IMR-90 (cell line): ENCODE data around the gene SECISBP2. TPM values are rescaled to one million over a fixed set of nuclear protein-coding genes. Genes with fewer than 3 reads are reported as not detected.

ENCODE experiments used
- ATAC-seq: fragments of 200-7000 bp; cut with Tn5 transposase; 2 replicates; pipeline ENCODE4 v1.9.1; 2020; ENCODE audit warnings: low read depth, mild to moderate bottlenecking, moderate library complexity
- BruUV-seq: library from RNA; stranded (reverse); fragments of 400-500 nt; replicated peaks from 2 replicates; lab custom pipeline; 2021; lab: Mats Ljungman, UMichigan
- CTCF ChIA-PET: fragments of 300-600 bp; formaldehyde crosslinking; extraction: SDS; loops from one replicate; lab custom pipeline; 2021; ENCODE audit warnings: antibody characterized with exemption; lab: Yijun Ruan, JAX
- POLR2A ChIA-PET: fragments of 300-600 bp; sonication (Branson Sonifier 250); formaldehyde crosslinking; loops from one replicate; lab custom pipeline; 2022; ENCODE audit warnings: antibody characterized with exemption; ENCODE audit not compliant: unreplicated experiment; lab: Charles Lee
- DNase-seq: peaks from one replicate; pipeline ENCODE4 v3.0.0; 2013
- H2AFZ ChIP-seq: replicated peaks from 2 replicates; pipeline ENCODE3; 2013; ENCODE audit warnings: low read length, mild to moderate bottlenecking; ENCODE audit not compliant: poor library complexity
- H2AK5ac ChIP-seq: 2 replicates; pipeline ENCODE4 v1.6.1; 2013; ENCODE audit warnings: low read depth, low read length, inconsistent platforms
- H2AK9ac ChIP-seq: replicated peaks from 2 replicates; pipeline ENCODE3; 2013; ENCODE audit warnings: mild to moderate bottlenecking, low read depth, low read length, moderate library complexity; ENCODE audit not compliant: poor library complexity
- H2BK120ac ChIP-seq: 2 replicates; pipeline ENCODE4 v1.6.1; 2013; ENCODE audit warnings: low read depth, low read length, inconsistent platforms
- H2BK15ac ChIP-seq: 3 replicates; pipeline ENCODE4 v1.6.1; 2013; ENCODE audit warnings: low read depth, low read length, inconsistent platforms
- H2BK20ac ChIP-seq: 2 replicates; pipeline ENCODE4 v1.6.1; 2013; ENCODE audit warnings: low read depth, mild to moderate bottlenecking, inconsistent platforms, low read length, moderate library complexity
- H2BK5ac ChIP-seq: 2 replicates; pipeline ENCODE4 v1.6.1; 2013; ENCODE audit warnings: mild to moderate bottlenecking, low read depth, low read length, inconsistent platforms; ENCODE audit not compliant: poor library complexity, severe bottlenecking
- H3K14ac ChIP-seq: replicated peaks from 2 replicates; pipeline ENCODE4 v1.6.1; 2013; ENCODE audit warnings: low read depth, low read length, inconsistent platforms
- H3K18ac ChIP-seq: 2 replicates; pipeline ENCODE4 v1.6.1; 2013; ENCODE audit warnings: low read depth, low read length, control low read depth
- H3K23ac ChIP-seq: 2 replicates; pipeline ENCODE4 v1.6.1; 2013; ENCODE audit warnings: low read depth, low read length, inconsistent platforms
- H3K27ac ChIP-seq: 2 replicates; pipeline ENCODE4 v1.5.1; 2013; ENCODE audit warnings: mild to moderate bottlenecking, control low read depth, low read length; ENCODE audit not compliant: insufficient read depth
- H3K27me3 ChIP-seq: 2 replicates; pipeline ENCODE4 v1.6.1; 2013; ENCODE audit warnings: low read length; ENCODE audit not compliant: control insufficient read depth, insufficient read depth
- H3K36me3 ChIP-seq: 2 replicates; pipeline ENCODE4 v1.6.1; 2013; ENCODE audit warnings: low read length, mixed read lengths; ENCODE audit not compliant: control insufficient read depth, insufficient read depth
- H3K4ac ChIP-seq: 2 replicates; pipeline ENCODE4 v1.6.1; 2013; ENCODE audit warnings: low read depth, low read length, inconsistent platforms
- H3K4me1 ChIP-seq: 2 replicates; pipeline ENCODE4 v1.6.1; 2013; ENCODE audit warnings: low read length, mixed read lengths; ENCODE audit not compliant: control insufficient read depth, insufficient read depth
- H3K4me2 ChIP-seq: 2 replicates; pipeline ENCODE4 v1.6.1; 2013; ENCODE audit warnings: low read depth, mild to moderate bottlenecking, control low read depth, low read length, moderate library complexity
- H3K4me3 ChIP-seq: 2 replicates; pipeline ENCODE4 v1.5.1; 2013; ENCODE audit warnings: low read depth, mild to moderate bottlenecking, control low read depth, low read length, moderate library complexity; ENCODE audit not compliant: insufficient read depth
- H3K56ac ChIP-seq: 2 replicates; pipeline ENCODE4 v1.6.1; 2013; ENCODE audit warnings: low read length, inconsistent platforms; ENCODE audit not compliant: insufficient read depth; ENCODE audit errors: extremely low read depth
- H3K79me1 ChIP-seq, 2 experiments: 2 replicates each; pipeline ENCODE4 v1.6.1; 2013; ENCODE audit warnings: low read length in 2 of 2, inconsistent platforms in 1 of 2, low read depth in 1 of 2
- H3K9ac ChIP-seq: 2 replicates; pipeline ENCODE4 v1.6.1; 2013; ENCODE audit warnings: low read depth, low read length, control low read depth
- H3K9me1 ChIP-seq: 2 replicates; pipeline ENCODE4 v1.6.1; 2013; ENCODE audit warnings: low read length, inconsistent platforms; ENCODE audit not compliant: insufficient read depth
- H3K9me3 ChIP-seq: 2 replicates; pipeline ENCODE4 v1.6.1; 2013; ENCODE audit warnings: low read length; ENCODE audit not compliant: control insufficient read depth, insufficient read depth
- H4K20me1 ChIP-seq: 2 replicates; pipeline ENCODE4 v1.6.1; 2013; ENCODE audit warnings: low read length, inconsistent platforms; ENCODE audit not compliant: insufficient read depth
- H4K5ac ChIP-seq: 2 replicates; pipeline ENCODE4 v1.6.1; 2013; ENCODE audit warnings: mild to moderate bottlenecking, low read depth, low read length, control low read depth
- H4K8ac ChIP-seq, 2 experiments: 2 replicates each; pipeline ENCODE4 v1.6.1; 2013; ENCODE audit warnings: low read depth in 2 of 2, low read length in 2 of 2, control low read depth in 1 of 2, inconsistent platforms in 1 of 2
- H4K91ac ChIP-seq: 2 replicates; pipeline ENCODE4 v1.6.1; 2013; ENCODE audit warnings: low read depth, low read length, inconsistent platforms; ENCODE audit not compliant: insufficient read depth
- BHLHE40 ChIP-seq: fragments of 150-350 bp; IDR thresholded peaks from 2 replicates; pipeline ENCODE4 v1.6.1; 2016; ENCODE audit warnings: mild to moderate bottlenecking, low read depth, low read length
- CEBPB ChIP-seq: IDR thresholded peaks from 2 replicates; pipeline ENCODE4 v1.6.1; 2012; ENCODE audit warnings: low read depth, low read length, improper control_type of control experiment
- MAFK ChIP-seq: IDR thresholded peaks from 2 replicates; pipeline ENCODE4 v1.6.1; 2012; ENCODE audit warnings: low read depth, low read length, improper control_type of control experiment
- MAZ ChIP-seq: IDR thresholded peaks from 2 replicates; pipeline ENCODE4 v1.6.1; 2012; ENCODE audit warnings: low read depth, mild to moderate bottlenecking, low read length, improper control_type of control experiment, moderate library complexity, borderline replicate concordance
- NFE2L2 ChIP-seq: fragments of 150-350 bp; IDR thresholded peaks from 2 replicates; pipeline ENCODE4 v1.6.1; 2016; ENCODE audit warnings: low read depth, mild to moderate bottlenecking, low read length
- POLR2A ChIP-seq: IDR thresholded peaks from 2 replicates; pipeline ENCODE4 v1.6.1; 2012; ENCODE audit warnings: mild to moderate bottlenecking, low read depth, low read length
- RAD21 ChIP-seq: IDR thresholded peaks from 2 replicates; pipeline ENCODE4 v1.6.1; 2012; ENCODE audit warnings: low read length, improper control_type of control experiment
- RCOR1 ChIP-seq: IDR thresholded peaks from 2 replicates; pipeline ENCODE4 v1.6.1; 2012; ENCODE audit warnings: mild to moderate bottlenecking, low read length, improper control_type of control experiment; ENCODE audit not compliant: insufficient replicate concordance
- SMC3 ChIP-seq: fragments of 150-350 bp; IDR thresholded peaks from 2 replicates; pipeline ENCODE4 v1.6.1; 2016; ENCODE audit warnings: low read depth, mild to moderate bottlenecking, antibody characterized with exemption, low read length, moderate library complexity
- WGBS, 2 experiments: methylation state at CpG; one replicate each; pipeline versions ENCODE4 v1.1.5 to v1.1.7; 2013; ENCODE audit warnings: missing lambda C conversion rate in 2 of 2; ENCODE audit not compliant: insufficient read length in 1 of 2; ENCODE audit errors: extremely low coverage in 2 of 2; 5-methylcytosine and 5-hydroxymethylcytosine counted together
- dilution Hi-C: fragments of 300-500 bp; cut with HindIII; formaldehyde crosslinking; loops from one replicate; pipeline ENCODE4 v1.14.3; 2018; ENCODE audit warnings: low sequenced_read_pairs; ENCODE audit not compliant: unreplicated experiment
- in situ Hi-C: fragments of 300-500 bp; cut with MboI; formaldehyde crosslinking; loops from 3 replicates; pipeline ENCODE4 v1.14.3; 2019; ENCODE audit warnings: low sequenced_read_pairs, inconsistent platforms, mixed read lengths
- intact Hi-C: fragments of 100-400 bp; cut with micrococcal nuclease; formaldehyde crosslinking; loops from 2 replicates; pipeline ENCODE4 v1.10.0; 2022
- polyA plus RNA-seq, 3 experiments: library from polyadenylated mRNA; depleted of rRNA; stranded (reverse); fragments of >200 nt; gene quantifications; 2 replicates each; pipeline ENCODE4 v1.2.3, GENCODE V29; 2012; ENCODE audit warnings: low replicate concordance in 1 of 3
- total RNA-seq: library from RNA; depleted of rRNA; stranded (reverse); fragments of >200 nt; gene quantifications from 2 replicates; pipeline ENCODE4 v1.2.3, GENCODE V29; 2012
- TF ChIP-seq, protein P1 (sequence below): fragments of 150-350 bp; IDR thresholded peaks from 2 replicates; pipeline ENCODE4 v1.6.1; 2017; ENCODE audit warnings: mild to moderate bottlenecking, antibody characterized with exemption, low read length, low read depth

Gene SECISBP2
- total and polyA plus RNA-seq, 2 of the 4 experiments (the other 2 are of a cell fraction) = 16.4 to 18.8 TPM

DNA sequence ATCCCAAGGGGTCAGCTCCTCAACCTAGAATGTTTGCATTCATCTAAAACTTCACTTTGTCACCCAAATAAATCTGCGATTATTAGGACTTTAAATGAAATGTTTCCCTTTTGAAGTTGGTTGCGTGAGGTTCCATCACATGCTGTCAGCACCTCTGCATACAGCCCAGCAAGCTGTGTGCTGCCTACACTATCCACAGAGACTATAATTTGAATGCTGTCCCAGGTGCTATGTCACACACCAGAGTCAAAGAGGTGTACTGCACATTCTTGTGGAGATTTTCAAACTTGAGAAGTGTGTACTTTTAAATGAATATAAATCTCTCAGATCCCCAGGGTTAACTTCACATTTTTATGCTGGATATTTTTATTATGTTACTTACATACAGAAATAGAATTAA lies 26.6 kb upstream of the SECISBP2 start:
- CTCF ChIA-PET = interaction anchor here (0.6 kb wide), 1 partner anchor 391 kb away, joined by 3 read pairs; no protein-coding TSS in a partner anchor
- no TSS peak for BruUV-seq
- ATAC-seq = no peak

More for the DNA sequence above, 26.6 kb upstream of the SECISBP2 start:
- H3K27ac ChIP-seq = no peak overlapping the region
- no peak overlapping the region for H4K5ac ChIP-seq
- H2BK120ac ChIP-seq = no peak overlapping the region
- H3K4me3 ChIP-seq = no peak overlapping the region
- H3K9ac ChIP-seq = no peak overlapping the region
- no peaks in the 10 kb centered on the region for H4K20me1 ChIP-seq
- no peak overlapping the region for H3K18ac ChIP-seq
- intact Hi-C loops (no loop called here), in situ Hi-C loops (no loop called here), dilution Hi-C loops (no loop called here)
- no peak for TF ChIP-seq MAZ
- no peak for TF ChIP-seq SMC3
- TF ChIP-seq BHLHE40 = no peak
- TF ChIP-seq RAD21 = no peak
- TF ChIP-seq POLR2A = no peak
- no peak for TF ChIP-seq NFE2L2
- TF ChIP-seq MAFK = no peak
- no peak for TF ChIP-seq CEBPB
- TF ChIP-seq, protein P1, sequence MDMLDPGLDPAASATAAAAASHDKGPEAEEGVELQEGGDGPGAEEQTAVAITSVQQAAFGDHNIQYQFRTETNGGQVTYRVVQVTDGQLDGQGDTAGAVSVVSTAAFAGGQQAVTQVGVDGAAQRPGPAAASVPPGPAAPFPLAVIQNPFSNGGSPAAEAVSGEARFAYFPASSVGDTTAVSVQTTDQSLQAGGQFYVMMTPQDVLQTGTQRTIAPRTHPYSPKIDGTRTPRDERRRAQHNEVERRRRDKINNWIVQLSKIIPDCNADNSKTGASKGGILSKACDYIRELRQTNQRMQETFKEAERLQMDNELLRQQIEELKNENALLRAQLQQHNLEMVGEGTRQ = no peak
- TF ChIP-seq RCOR1 = no peak
- no peak for DNase-seq
- no peak overlapping the region for H2AK9ac ChIP-seq
- no peak overlapping the region for H3K23ac ChIP-seq
- no peaks in the 10 kb centered on the region for H3K36me3 ChIP-seq
- H3K27me3 ChIP-seq = no peaks in the 10 kb centered on the region
- POLR2A ChIA-PET = no interaction called here
- no peak overlapping the region for H2BK20ac ChIP-seq
- H3K4me1 ChIP-seq = no peaks in the 10 kb centered on the region
- no peak overlapping the region for H3K56ac ChIP-seq
- H3K4me2 ChIP-seq = no peak overlapping the region
- no peaks in the 10 kb centered on the region for H3K9me1 ChIP-seq
- H3K79me1 ChIP-seq = no peaks in the 10 kb centered on the region
- H3K9me3 ChIP-seq = peaks cover 2% of the 10 kb centered on the region; the same call in 1 of the 2 replicates
- no peak overlapping the region for H2AK5ac ChIP-seq
- no peak overlapping the region for H4K8ac ChIP-seq
- no peak overlapping the region for H3K14ac ChIP-seq
- WGBS, 2 experiments = no CpG with 5 or more reads among the region's 2 CpGs
- no peak overlapping the region for H4K91ac ChIP-seq
- H3K4ac ChIP-seq = no peak overlapping the region
- no peak overlapping the region for H2BK5ac ChIP-seq
- H2AFZ ChIP-seq = no peak overlapping the region
- H2BK15ac ChIP-seq = no peak overlapping the region
